ENCODE data around the gene GPR160. TPM values are rescaled to one million over a fixed set of nuclear protein-coding genes. Genes with fewer than 3 reads are reported as not detected.

Gene GPR160
- total RNA-seq, 1 experiment from 2014 or later: 15.7 TPM

GRCh38 chr3:170100944-170101343 lies 63.1 kb downstream of the GPR160 start:
- Histone ChIP-seq H3K4me3 (ENCODE audit: low read length) (no peak overlapping the region), H3K9ac (ENCODE audit: low read length) (no peak overlapping the region), H3F3A (ENCODE audit: low read length, unreplicated experiment) (no peaks in the 10 kb centered on the region), H3K4me1 (ENCODE audit: insufficient read depth, low read length) (no peaks in the 10 kb centered on the region), H4K20me1 (ENCODE audit: low read length) (no peaks in the 10 kb centered on the region), H3K9me2 (replicated peaks; ENCODE audit: low read length) (no peaks in the 10 kb centered on the region), H2AFZ (ENCODE audit: low read length) (no peak overlapping the region), H3K27me3 (ENCODE audit: low read length) (no peaks in the 10 kb centered on the region), H3K36me3 (ENCODE audit: low read depth, low read length) (peaks cover 60% of the 10 kb centered on the region), H3K27ac (ENCODE audit: low read length) (no peak overlapping the region), H3K79me2 (ENCODE audit: low read length) (no peaks in the 10 kb centered on the region), H3K9me3 (ENCODE audit: low read length) (no peaks in the 10 kb centered on the region), H3K4me2 (ENCODE audit: low read length) (no peak overlapping the region)
- BruUV-seq (replicated peaks): no TSS peak
- CTCF ChIA-PET: interaction anchor here (0.6 kb wide), 1 partner anchor 11 kb away, joined by 3 read pairs; no protein-coding TSS in a partner anchor
- no peak for DNase-seq
- intact Hi-C loops (cut with micrococcal nuclease): no loop called here
- POLR2A ChIA-PET (ENCODE audit: unreplicated experiment): no interaction called here
- no peak for ATAC-seq
- TF ChIP-seq EZH2 (IDR thresholded peaks at IDR 0.05; ENCODE audit: low read length, unreplicated experiment) (no peak), EZH2phosphoT487 (IDR thresholded peaks at IDR 0.05; ENCODE audit: borderline replicate concordance, low read length) (no peak), CTCF (conservative IDR thresholded peaks at IDR 0.05; ENCODE audit: low read depth, low read length) (no peak)

GRCh38 chr3:170102431-170102830 lies 64.6 kb downstream of the GPR160 start:
- Histone ChIP-seq H4K20me1 (ENCODE audit: low read length) (no peaks in the 10 kb centered on the region), H3K4me3 (ENCODE audit: low read length) (no peak overlapping the region), H3F3A (ENCODE audit: low read length, unreplicated experiment) (no peaks in the 10 kb centered on the region), H3K36me3 (ENCODE audit: low read depth, low read length) (peaks cover 51% of the 10 kb centered on the region), H3K27ac (ENCODE audit: low read length) (no peak overlapping the region), H3K27me3 (ENCODE audit: low read length) (no peaks in the 10 kb centered on the region), H3K9me2 (replicated peaks; ENCODE audit: low read length) (no peaks in the 10 kb centered on the region), H3K79me2 (ENCODE audit: low read length) (no peaks in the 10 kb centered on the region), H3K4me2 (ENCODE audit: low read length) (no peak overlapping the region), H3K9ac (ENCODE audit: low read length) (no peak overlapping the region), H2AFZ (ENCODE audit: low read length) (no peak overlapping the region), H3K4me1 (ENCODE audit: insufficient read depth, low read length) (no peaks in the 10 kb centered on the region), H3K9me3 (ENCODE audit: low read length) (no peaks in the 10 kb centered on the region)
- ChIA-PET POLR2A (ENCODE audit: unreplicated experiment) (no interaction called here), CTCF (no interaction called here)
- intact Hi-C loops (cut with micrococcal nuclease): no loop called here
- DNase-seq (no peak), ATAC-seq (no peak)
- BruUV-seq (replicated peaks): no TSS peak
- TF ChIP-seq EZH2 (IDR thresholded peaks at IDR 0.05; ENCODE audit: low read length, unreplicated experiment): no peak
- TF ChIP-seq CTCF (conservative IDR thresholded peaks at IDR 0.05; ENCODE audit: low read depth, low read length): no peak

GRCh38 chr3:170107941-170108340 lies 70.1 kb downstream of the GPR160 start:
- no peak for DNase-seq
- H3F3A ChIP-seq (ENCODE audit: low read length, unreplicated experiment): no peaks in the 10 kb centered on the region
- no peaks in the 10 kb centered on the region for H3K9me2 ChIP-seq (replicated peaks; ENCODE audit: low read length)
- no peak overlapping the region for H3K27ac ChIP-seq (ENCODE audit: low read length)
- H3K4me2 ChIP-seq (ENCODE audit: low read length): no peak overlapping the region
- CTCF ChIA-PET: no interaction called here
- ATAC-seq: no peak
- H3K36me3 ChIP-seq (ENCODE audit: low read depth, low read length): peaks cover 17% of the 10 kb centered on the region
- no peak overlapping the region for H3K4me3 ChIP-seq (ENCODE audit: low read length)
- POLR2A ChIA-PET (ENCODE audit: unreplicated experiment): no interaction called here
- H2AFZ ChIP-seq (ENCODE audit: low read length): no peak overlapping the region
- H3K4me1 ChIP-seq (ENCODE audit: insufficient read depth, low read length): no peaks in the 10 kb centered on the region
- intact Hi-C loops (cut with micrococcal nuclease): no loop called here
- no peak for TF ChIP-seq EZH2phosphoT487 (IDR thresholded peaks at IDR 0.05; ENCODE audit: borderline replicate concordance, low read length)
- H3K9ac ChIP-seq (ENCODE audit: low read length): no peak overlapping the region
- no TSS peak for BruUV-seq (replicated peaks)
- no peaks in the 10 kb centered on the region for H4K20me1 ChIP-seq (ENCODE audit: low read length)
- H3K27me3 ChIP-seq (ENCODE audit: low read length): no peaks in the 10 kb centered on the region
- no peaks in the 10 kb centered on the region for H3K79me2 ChIP-seq (ENCODE audit: low read length)
- H3K9me3 ChIP-seq (ENCODE audit: low read length): no peaks in the 10 kb centered on the region

Measured in PC-3 (cell line).